ENCODE results near the gene OGA.
"Not testable (repeated sequence)": the region's sequence is repeated elsewhere in the genome, so short reads cannot be mapped to it uniquely, and the experiment has no call there.

The OGA gene

GRCh38 chr10:101793526-101793925 lies 24.7 kb downstream of the OGA start:
- no peak for DNase-seq

- no peak for DNase-seq
Observed at GRCh38 chr10:101789686-101790085, 28.6 kb downstream of the OGA start.

- DNase-seq: not testable (repeated sequence)
Observed at GRCh38 chr10:101789231-101789630, 29.0 kb downstream of the OGA start.

- no peak for DNase-seq
Observed at GRCh38 chr10:101785801-101786200, 32.4 kb downstream of the OGA start.

GRCh38 chr10:101784558-101784957 lies 33.7 kb downstream of the OGA start:
- DNase-seq: no peak

GRCh38 chr10:101783736-101784118 lies 34.5 kb downstream of the OGA start:
- DNase-seq: no peak

- peak; percentile 74 for DNase-seq
Observed at GRCh38 chr10:101782811-101783735, 35.2 kb downstream of the OGA start, which contains the start of gene NPM3. Gene NPM3 (minus strand): TSS chr10:101783446. CDS start chr10:101783390, 56 bp downstream.

- no peak for DNase-seq
Observed at GRCh38 chr10:101781984-101782810, 36.0 kb downstream of the OGA start.

- no peak for DNase-seq
Observed at GRCh38 chr10:101781655-101781983, 36.6 kb downstream of the OGA start.

- DNase-seq: no peak
Observed at GRCh38 chr10:101780818-101781654, 37.2 kb downstream of the OGA start.

GRCh38 chr10:101780187-101780817 lies 37.9 kb downstream of the OGA start:
- DNase-seq: no peak

- DNase-seq: no peak
Observed at GRCh38 chr10:101779544-101780186, 38.6 kb downstream of the OGA start.

- no peak for DNase-seq
Observed at GRCh38 chr10:101778781-101779543, 39.3 kb downstream of the OGA start.

- no peak for DNase-seq
Observed at GRCh38 chr10:101778151-101778780, 40.0 kb downstream of the OGA start.

- DNase-seq: no peak
Observed at GRCh38 chr10:101777619-101778145, 40.6 kb downstream of the OGA start.

GRCh38 chr10:101776161-101776817 lies 42.0 kb downstream of the OGA start:
- no peak for DNase-seq

GRCh38 chr10:101775273-101776160 lies 42.7 kb downstream of the OGA start, which contains the start of gene FGF8:
Gene FGF8 (minus strand): TSS chr10:101776114. CDS start chr10:101775900, 214 bp downstream.
- no peak for DNase-seq

- no peak for DNase-seq
Observed at GRCh38 chr10:101774589-101775272, 43.5 kb downstream of the OGA start.

Data from amniotic stem cell (primary cell).